A549 (cell line): Measurements from ENCODE around the gene DNAAF2. TPM values are rescaled to one million over a fixed set of nuclear protein-coding genes. Genes with fewer than 3 reads are reported as not detected.

Experiments used
- ATAC-seq, 2 experiments: fragments of 200-7000 bp in 1 of 2; fragments of >200 bp in 1 of 2; cut with Nextera tagmentation in 1 of 2; cut with Tn5 transposase in 1 of 2; 3 replicates each; pipeline versions ENCODE4 v1.8.0 to v1.9.1; 2018 to 2020; ENCODE audit warnings: mild to moderate bottlenecking in 1 of 2, moderate library complexity in 1 of 2
- CTCF ChIA-PET: fragments of 300-600 bp; sonication (Branson Sonifier 250); formaldehyde crosslinking; extraction: SDS; loops from one replicate; lab custom pipeline; 2021; ENCODE audit warnings: antibody characterized with exemption, inconsistent platforms; lab: Yijun Ruan, JAX
- POLR2A ChIA-PET: fragments of 350-600 bp; formaldehyde crosslinking; extraction: SDS; loops from one replicate; lab custom pipeline; 2021; ENCODE audit warnings: antibody characterized with exemption, inconsistent platforms; lab: Yijun Ruan, JAX
- DNase-seq, 2 experiments: peaks; one replicate each; pipeline versions ENCODE4 v3.0.0 to v3.0.0-alpha.2; 2011 to 2016; ENCODE audit warnings: low read depth in 1 of 2, low spot score in 1 of 2
- FAIRE-seq: peaks from 2 replicates; lab custom pipeline; 2011; peaks lifted over from hg19 to GRCh38; lab: Jason Lieb, UNC
- H3K27ac ChIP-seq, 2 experiments: fragments of >200 bp; sonication (Bioruptor Twin); formaldehyde crosslinking; 3 replicates each; pipeline ENCODE4 v1.5.1; 2016 to 2017
- H3K4me1 ChIP-seq: fragments of >200 bp; sonication (Bioruptor Twin); formaldehyde crosslinking; 3 replicates; pipeline ENCODE4 v1.6.1; 2016
- H3K4me2 ChIP-seq: fragments of >200 bp; sonication (Bioruptor Twin); formaldehyde crosslinking; 3 replicates; pipeline ENCODE4 v1.6.1; 2016
- H3K4me3 ChIP-seq: fragments of >200 bp; sonication (Bioruptor Twin); formaldehyde crosslinking; 3 replicates; pipeline ENCODE4 v1.5.1; 2016
- H3K9me3 ChIP-seq: fragments of >200 bp; sonication (Bioruptor Twin); formaldehyde crosslinking; 3 replicates; pipeline ENCODE4 v1.6.1; 2016
- ATOH8 ChIP-seq: fragments of 250-450 bp; sonication (Bioruptor Pico); IDR thresholded peaks from 2 replicates; pipeline ENCODE4 v1.5.0; 2020; ENCODE audit warnings: low read depth, mild to moderate bottlenecking, moderate library complexity
- CBX2 ChIP-seq: fragments of 200-600 bp; sonication (generic); IDR thresholded peaks from 2 replicates; pipeline ENCODE4 v1.6.1; 2016; ENCODE audit warnings: low read depth, mild to moderate bottlenecking, borderline replicate concordance
- CEBPB ChIP-seq, 2 experiments: fragments of >200 bp in 1 of 2; sonication (Bioruptor Twin) in 1 of 2; formaldehyde crosslinking in 1 of 2; IDR thresholded peaks; 2 replicates each; pipeline ENCODE4 v1.6.1; 2012 to 2016
- CHD2 ChIP-seq: fragments of 150-350 bp; IDR thresholded peaks from 2 replicates; pipeline ENCODE4 v1.6.1; 2014; ENCODE audit warnings: low read length; ENCODE audit not compliant: partially characterized antibody
- EHF ChIP-seq: fragments of 250-450 bp; sonication (Bioruptor Pico); IDR thresholded peaks from 2 replicates; pipeline ENCODE4 v1.5.0; 2020; ENCODE audit warnings: mild to moderate bottlenecking
- EHMT2 ChIP-seq: fragments of 200-600 bp; sonication (generic); IDR thresholded peaks from 2 replicates; pipeline ENCODE4 v1.6.1; 2016; ENCODE audit warnings: antibody characterized with exemption, low read depth, mild to moderate bottlenecking, moderate library complexity
- ELK1 ChIP-seq: fragments of 150-350 bp; IDR thresholded peaks from 2 replicates; pipeline ENCODE4 v1.6.1; 2014; ENCODE audit warnings: low read depth, mild to moderate bottlenecking, low read length
- FOSB ChIP-seq: fragments of 250-450 bp; sonication (Bioruptor Pico); IDR thresholded peaks from 2 replicates; pipeline ENCODE4 v1.5.0; 2020; ENCODE audit warnings: mild to moderate bottlenecking, moderate library complexity
- FOXS1 ChIP-seq: fragments of 250-450 bp; sonication (Bioruptor Pico); IDR thresholded peaks from 2 replicates; pipeline ENCODE4 v1.5.0; 2020; ENCODE audit warnings: mild to moderate bottlenecking, moderate library complexity
- HDAC2 ChIP-seq: fragments of 200-600 bp; sonication (generic); IDR thresholded peaks from 2 replicates; pipeline ENCODE4 v1.6.1; 2016
- HEYL ChIP-seq: fragments of 250-450 bp; sonication (Bioruptor Pico); IDR thresholded peaks from 2 replicates; pipeline ENCODE4 v1.8.0; 2021; ENCODE audit warnings: mild to moderate bottlenecking, moderate library complexity
- HMGXB4 ChIP-seq: fragments of 250-450 bp; sonication (Bioruptor Pico); IDR thresholded peaks from 2 replicates; pipeline ENCODE4 v1.5.0; 2021; ENCODE audit warnings: mild to moderate bottlenecking, moderate library complexity, borderline replicate concordance
- HOXA7 ChIP-seq: fragments of 250-450 bp; sonication (Bioruptor Pico); IDR thresholded peaks from 2 replicates; pipeline ENCODE4 v1.5.0; 2020; ENCODE audit warnings: mild to moderate bottlenecking, moderate library complexity
- HOXB5 ChIP-seq: fragments of 250-450 bp; sonication (Bioruptor Pico); IDR thresholded peaks from 2 replicates; pipeline ENCODE4 v1.5.0; 2020; ENCODE audit warnings: mild to moderate bottlenecking, moderate library complexity
- KDM1A ChIP-seq: fragments of 200-600 bp; sonication (generic); IDR thresholded peaks from 2 replicates; pipeline ENCODE4 v1.6.1; 2016; ENCODE audit warnings: low read depth, mild to moderate bottlenecking
- MAFK ChIP-seq: fragments of 450-650 bp; IDR thresholded peaks from 2 replicates; pipeline ENCODE4 v1.6.1; 2014; ENCODE audit not compliant: partially characterized antibody
- MYC ChIP-seq: IDR thresholded peaks from 2 replicates; pipeline ENCODE4 v1.6.1; 2012; ENCODE audit warnings: mild to moderate bottlenecking, inconsistent platforms, low read length, improper control_type of control experiment, borderline replicate concordance
- NPAS2 ChIP-seq: fragments of 250-450 bp; sonication (Bioruptor Pico); IDR thresholded peaks from 2 replicates; pipeline ENCODE4 v1.8.0; 2022; ENCODE audit warnings: mild to moderate bottlenecking, moderate library complexity, borderline replicate concordance
- POLR2A ChIP-seq: IDR thresholded peaks from 2 replicates; pipeline ENCODE4 v1.6.1; 2012; ENCODE audit warnings: mild to moderate bottlenecking, low read length
- POLR2AphosphoS2 ChIP-seq: conservative IDR thresholded peaks from 2 replicates; pipeline ENCODE4 v1.6.1; 2012; ENCODE audit warnings: low read length, improper control_type of control experiment, inconsistent platforms
- RARB ChIP-seq: fragments of 250-450 bp; sonication (Bioruptor Pico); IDR thresholded peaks from 2 replicates; pipeline ENCODE4 v1.8.0; 2021; ENCODE audit warnings: mild to moderate bottlenecking, moderate library complexity
- RCOR1 ChIP-seq: fragments of 150-350 bp; IDR thresholded peaks from 2 replicates; pipeline ENCODE4 v1.6.1; 2014; ENCODE audit warnings: antibody characterized with exemption, low read length, low read depth
- RFX5 ChIP-seq: fragments of 450-650 bp; IDR thresholded peaks from 2 replicates; pipeline ENCODE4 v1.7.1; 2014; ENCODE audit warnings: antibody characterized with exemption, mild to moderate bottlenecking, moderate library complexity
- SMC3 ChIP-seq: fragments of >200 bp; sonication (Bioruptor Twin); formaldehyde crosslinking; IDR thresholded peaks from 3 replicates; pipeline ENCODE4 v1.6.1; 2018; ENCODE audit warnings: inconsistent platforms
- SREBF2 ChIP-seq: fragments of 450-650 bp; IDR thresholded peaks from 2 replicates; pipeline ENCODE4 v1.6.1; 2014; ENCODE audit warnings: mild to moderate bottlenecking, moderate library complexity
- TP53 ChIP-seq: fragments of 250-450 bp; sonication (Bioruptor Pico); IDR thresholded peaks from 2 replicates; pipeline ENCODE4 v1.5.0; 2021; ENCODE audit warnings: mild to moderate bottlenecking, moderate library complexity
- ZC3H11A ChIP-seq: fragments of 450-650 bp; IDR thresholded peaks from 2 replicates; pipeline ENCODE4 v1.6.1; 2014; ENCODE audit warnings: antibody characterized with exemption, mild to moderate bottlenecking
- ZNF302 ChIP-seq: fragments of 250-450 bp; sonication (Bioruptor Pico); IDR thresholded peaks from 2 replicates; pipeline ENCODE4 v1.9.0; 2021; ENCODE audit warnings: inconsistent platforms, mild to moderate bottlenecking, moderate library complexity
- ZSCAN20 ChIP-seq: fragments of 250-450 bp; sonication (Bioruptor Pico); IDR thresholded peaks from 2 replicates; pipeline ENCODE4 v1.8.0; 2022; ENCODE audit warnings: mild to moderate bottlenecking, moderate library complexity
- WGBS: methylation state at CpG from one replicate; pipeline ENCODE4 v1.1.6; 2017; ENCODE audit errors: missing lambda C conversion rate; 5-methylcytosine and 5-hydroxymethylcytosine counted together
- polyA plus RNA-seq, 4 experiments: library from polyadenylated mRNA; depleted of rRNA in 3 of 4; stranded (reverse); fragments of >200 nt; fragmentation: RNase III in 1 of 4; extraction: RNeasy Plus Mini Kit Qiagen cat#74134 plus additional on column Dnase treatment in 1 of 4; gene quantifications; 2 replicates in 3 of 4; 3 replicates in 1 of 4; pipeline ENCODE4 v1.2.3, GENCODE V29; 2011 to 2017

DNAAF2 gene
- polyA plus RNA-seq, 2 of the 4 experiments (the other 2 are of a cell fraction), result 12.1 to 14.1 TPM

- WGBS, result 72% methylated on average over 11 of the region's 11 CpGs
- CTCF ChIA-PET, result no interaction called here
- DNase-seq, result no peak
- peak overlapping the region; percentile 82 for H3K4me2 ChIP-seq
- H3K4me3 ChIP-seq, result peak overlapping the region; percentile 64
- no peak for TF ChIP-seq CHD2
- TF ChIP-seq HMGXB4 (CRISPR knock-in tag), result no peak
- no peak for TF ChIP-seq HOXB5 (CRISPR knock-in tag)
- TF ChIP-seq SMC3, result no peak
- TF ChIP-seq FOXS1 (CRISPR knock-in tag), result no peak
- TF ChIP-seq POLR2AphosphoS2, result no peak
- no peak for TF ChIP-seq POLR2A
- TF ChIP-seq CEBPB (IDR thresholded peaks at IDR 0.05), result no peak
- no peak for TF ChIP-seq KDM1A
- no peak for TF ChIP-seq ZSCAN20
- TF ChIP-seq MAFK, result no peak
- no peak for TF ChIP-seq MYC
- no peak for TF ChIP-seq RCOR1
- TF ChIP-seq NPAS2 (CRISPR knock-in tag), result no peak
- TF ChIP-seq EHMT2, result no peak
- no peak for TF ChIP-seq FOSB (CRISPR knock-in tag)
- TF ChIP-seq HEYL (CRISPR knock-in tag), result no peak
- peak overlapping the region; percentile 86 to 96; a peak in 4 of 6 replicates for H3K27ac ChIP-seq
- FAIRE-seq, result no peak
- POLR2A ChIA-PET, result no interaction called here
- ATAC-seq, result no peak
- H3K4me1 ChIP-seq, result peaks cover 30% of the 10 kb centered on the region
- H3K9me3 ChIP-seq, result no peaks in the 10 kb centered on the region
Measured at GRCh38 chr14:49584058-49584457, 51.0 kb downstream of the DNAAF2 start.

GRCh38 chr14:49583629-49584028 lies 51.4 kb downstream of the DNAAF2 start:
- Histone ChIP-seq H3K9me3 (no peaks in the 10 kb centered on the region), H3K4me3 (peak overlapping the region; percentile 64), H3K27ac (peak overlapping the region in 1 of 2 experiments; percentile 96; a peak in 3 of 6 replicates), H3K4me1 (peaks cover 30% of the 10 kb centered on the region), H3K4me2 (peak overlapping the region; percentile 82)
- DNase-seq (no peak), FAIRE-seq (no peak), ATAC-seq (no peak)
- no peak for TF ChIP-seq ATOH8 (CRISPR knock-in tag)
- 0 out of 2 replicates have a peak, but pooled peaks have one; percentile 14 for TF ChIP-seq FOSB (CRISPR knock-in tag)
- CTCF ChIA-PET, result no interaction called here
- POLR2A ChIA-PET, result interaction anchor here (0.7 kb wide), 1 partner anchor 36 kb away, joined by 3 read pairs; the partner anchor contains the start of gene RPL36AL
- 72% methylated on average over 6 of the region's 6 CpGs for WGBS

- H3K4me2 ChIP-seq, result peak overlapping the region; percentile 82
- no peak for ATAC-seq
- no peak overlapping the region for H3K27ac ChIP-seq
- no peaks in the 10 kb centered on the region for H3K9me3 ChIP-seq
- DNase-seq, result no peak
- ChIA-PET POLR2A (no interaction called here), CTCF (no interaction called here)
- no peak for FAIRE-seq
- WGBS, result 91% methylated on average over 4 of the region's 4 CpGs
- H3K4me3 ChIP-seq, result no peak overlapping the region
- H3K4me1 ChIP-seq, result peaks cover 30% of the 10 kb centered on the region
- no peak for TF ChIP-seq SMC3
- no peak for TF ChIP-seq CBX2
- TF ChIP-seq ZNF302, result no peak
- TF ChIP-seq ELK1, result no peak
- TF ChIP-seq RFX5, result no peak
- TF ChIP-seq KDM1A, result no peak
- no peak for TF ChIP-seq HDAC2
- no peak for TF ChIP-seq SREBF2
- peak; percentile 97 for TF ChIP-seq HOXA7 (CRISPR knock-in tag)
- TF ChIP-seq EHF (CRISPR knock-in tag), result peak; percentile 19; the same call in 1 of the 2 replicates
- TF ChIP-seq MYC, result no peak
- TF ChIP-seq POLR2A, result no peak
- no peak for TF ChIP-seq ZC3H11A
- peak; percentile 70; the same call in 1 of the 2 replicates for TF ChIP-seq TP53 (CRISPR knock-in tag)
- peak; percentile 82 for TF ChIP-seq RARB (CRISPR knock-in tag)
Measured at GRCh38 chr14:49582113-49582977, 52.7 kb downstream of the DNAAF2 start.
